RWPE2 (cell line): ENCODE data around the gene HOXA11.

Source experiments
- ATAC-seq: fragments of 200-7000 bp; cut with Tn5 transposase; 3 replicates; pipeline ENCODE4 v1.9.1; 2021; ENCODE audit warnings: low read depth
- DNase-seq: peaks from one replicate; pipeline ENCODE4 v3.0.0-alpha.2; 2020; ENCODE audit warnings: low spot score
- H3K27ac ChIP-seq: fragments of 450-650 bp; 2 replicates; pipeline ENCODE4 v1.5.1; 2017; ENCODE audit warnings: mild to moderate bottlenecking; ENCODE audit not compliant: poor library complexity, severe bottlenecking
- H3K27me3 ChIP-seq: fragments of 250-450 bp; sonication (Bioruptor Pico); 2 replicates; pipeline ENCODE4 v1.5.1; 2021; ENCODE audit warnings: mild to moderate bottlenecking, moderate library complexity; ENCODE audit not compliant: insufficient read depth, poor library complexity, severe bottlenecking
- H3K36me3 ChIP-seq: fragments of 250-450 bp; sonication (Bioruptor Pico); 2 replicates; pipeline ENCODE4 v1.5.1; 2020; ENCODE audit warnings: low read depth, mild to moderate bottlenecking, moderate library complexity
- H3K4me1 ChIP-seq: fragments of 250-450 bp; sonication (Bioruptor Pico); 2 replicates; pipeline ENCODE4 v1.5.1; 2021; ENCODE audit warnings: mild to moderate bottlenecking, moderate library complexity; ENCODE audit not compliant: insufficient read depth, poor library complexity, severe bottlenecking
- H3K4me3 ChIP-seq: fragments of 250-450 bp; sonication (Bioruptor Pico); 2 replicates; pipeline ENCODE4 v1.5.1; 2021; ENCODE audit warnings: mild to moderate bottlenecking, moderate library complexity; ENCODE audit not compliant: severe bottlenecking
- H3K9me3 ChIP-seq: fragments of 250-450 bp; sonication (Bioruptor Pico); 2 replicates; pipeline ENCODE4 v1.5.1; 2021; ENCODE audit warnings: mild to moderate bottlenecking, moderate library complexity; ENCODE audit not compliant: severe bottlenecking
- TF ChIP-seq, protein P1 (sequence below): fragments of 450-650 bp; IDR thresholded peaks from one replicate; pipeline ENCODE4 v1.5.1; 2017; ENCODE audit warnings: mild to moderate bottlenecking, moderate library complexity; ENCODE audit not compliant: poor library complexity, severe bottlenecking

Gene HOXA11

DNA sequence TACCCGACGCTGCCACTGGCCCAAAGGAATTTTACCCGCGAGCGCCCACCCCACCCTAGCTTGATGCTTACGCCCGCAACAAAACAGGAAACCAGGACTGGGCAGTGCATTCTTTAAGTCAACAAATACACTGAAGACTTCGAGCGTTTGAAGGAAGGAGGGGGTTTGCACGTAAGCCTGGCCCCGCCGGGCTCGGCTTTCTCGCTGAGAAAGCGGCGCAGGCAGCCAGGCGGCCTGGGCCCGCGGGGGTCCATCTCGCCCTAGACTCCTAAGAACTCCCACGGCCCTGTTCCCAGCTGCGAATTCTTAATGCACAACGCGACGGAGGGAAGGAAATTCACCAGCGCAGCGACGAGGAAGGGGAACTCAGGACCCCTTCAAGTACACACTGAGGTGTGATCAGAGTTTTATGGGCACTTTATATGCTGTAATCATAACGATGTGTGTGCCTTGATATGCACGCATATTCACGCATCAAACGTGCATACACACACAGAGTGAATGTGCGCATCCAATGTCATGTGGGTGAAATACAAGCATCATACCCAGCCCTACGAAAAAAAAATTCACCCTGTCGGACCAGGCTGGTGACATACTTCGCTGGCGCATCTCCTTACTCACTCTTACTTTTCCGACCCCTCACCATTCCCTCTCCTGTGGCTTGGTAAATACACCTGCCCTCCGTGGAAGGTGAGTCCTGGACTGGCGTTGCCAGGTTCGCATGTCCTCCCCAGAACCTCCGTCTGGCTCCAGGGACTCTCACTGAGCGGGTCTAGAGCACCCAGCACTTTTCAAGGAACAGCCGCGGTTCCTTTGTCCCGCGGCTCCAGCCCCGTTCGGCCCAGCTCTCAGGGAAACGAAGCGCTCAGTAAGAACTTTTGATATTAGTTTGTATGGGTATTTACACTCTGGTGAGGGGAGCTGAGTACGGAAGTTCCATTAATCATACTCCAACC, 20.6 kb upstream of the HOXA11 start:
- H3K36me3 ChIP-seq: no peaks in the 10 kb centered on the region
- ATAC-seq: peak; percentile 1; the same call in 1 of the 3 replicates
- TF ChIP-seq, protein P1, sequence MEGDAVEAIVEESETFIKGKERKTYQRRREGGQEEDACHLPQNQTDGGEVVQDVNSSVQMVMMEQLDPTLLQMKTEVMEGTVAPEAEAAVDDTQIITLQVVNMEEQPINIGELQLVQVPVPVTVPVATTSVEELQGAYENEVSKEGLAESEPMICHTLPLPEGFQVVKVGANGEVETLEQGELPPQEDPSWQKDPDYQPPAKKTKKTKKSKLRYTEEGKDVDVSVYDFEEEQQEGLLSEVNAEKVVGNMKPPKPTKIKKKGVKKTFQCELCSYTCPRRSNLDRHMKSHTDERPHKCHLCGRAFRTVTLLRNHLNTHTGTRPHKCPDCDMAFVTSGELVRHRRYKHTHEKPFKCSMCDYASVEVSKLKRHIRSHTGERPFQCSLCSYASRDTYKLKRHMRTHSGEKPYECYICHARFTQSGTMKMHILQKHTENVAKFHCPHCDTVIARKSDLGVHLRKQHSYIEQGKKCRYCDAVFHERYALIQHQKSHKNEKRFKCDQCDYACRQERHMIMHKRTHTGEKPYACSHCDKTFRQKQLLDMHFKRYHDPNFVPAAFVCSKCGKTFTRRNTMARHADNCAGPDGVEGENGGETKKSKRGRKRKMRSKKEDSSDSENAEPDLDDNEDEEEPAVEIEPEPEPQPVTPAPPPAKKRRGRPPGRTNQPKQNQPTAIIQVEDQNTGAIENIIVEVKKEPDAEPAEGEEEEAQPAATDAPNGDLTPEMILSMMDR: no peak
- H3K4me3 ChIP-seq: peak overlapping the region; percentile 89
- no peaks in the 10 kb centered on the region for H3K27me3 ChIP-seq
- H3K4me1 ChIP-seq: peaks cover 6% of the 10 kb centered on the region
- H3K27ac ChIP-seq: peak overlapping the region; percentile 92
- no peaks in the 10 kb centered on the region for H3K9me3 ChIP-seq
- DNase-seq: no peak

DNA sequence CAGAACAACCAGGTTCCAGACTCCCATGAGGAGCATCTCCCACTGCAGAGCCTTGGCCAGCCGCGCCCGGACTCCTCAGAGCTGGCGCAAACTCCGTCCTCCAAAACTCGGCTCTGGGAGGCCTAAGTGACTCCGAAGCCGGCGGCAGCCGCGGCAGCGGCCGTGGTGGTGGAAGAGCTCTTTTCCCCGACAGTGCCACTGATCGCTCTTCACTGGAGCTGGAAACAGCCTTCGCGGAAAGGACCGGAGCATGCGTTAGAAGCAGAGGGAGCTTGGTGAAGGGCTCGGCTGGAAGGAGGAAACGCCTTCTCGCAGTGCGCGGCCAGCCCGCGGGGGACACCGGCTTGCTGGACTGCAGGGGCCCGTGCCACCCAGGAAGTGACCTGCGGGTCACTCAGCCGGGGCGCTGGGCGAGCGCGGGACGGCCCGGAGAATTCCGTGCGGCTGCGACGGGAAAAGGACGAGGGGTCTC, 19.9 kb upstream of the HOXA11 start:
- peaks cover 6% of the 10 kb centered on the region for H3K4me1 ChIP-seq
- no peaks in the 10 kb centered on the region for H3K36me3 ChIP-seq
- H3K27ac ChIP-seq: peak overlapping the region; percentile 92
- ATAC-seq: peak; percentile 2; the same call in 1 of the 3 replicates
- H3K27me3 ChIP-seq: no peaks in the 10 kb centered on the region
- no peak for DNase-seq
- H3K4me3 ChIP-seq: peak overlapping the region; percentile 89
- H3K9me3 ChIP-seq: no peaks in the 10 kb centered on the region
- TF ChIP-seq, protein P1: no peak

DNA sequence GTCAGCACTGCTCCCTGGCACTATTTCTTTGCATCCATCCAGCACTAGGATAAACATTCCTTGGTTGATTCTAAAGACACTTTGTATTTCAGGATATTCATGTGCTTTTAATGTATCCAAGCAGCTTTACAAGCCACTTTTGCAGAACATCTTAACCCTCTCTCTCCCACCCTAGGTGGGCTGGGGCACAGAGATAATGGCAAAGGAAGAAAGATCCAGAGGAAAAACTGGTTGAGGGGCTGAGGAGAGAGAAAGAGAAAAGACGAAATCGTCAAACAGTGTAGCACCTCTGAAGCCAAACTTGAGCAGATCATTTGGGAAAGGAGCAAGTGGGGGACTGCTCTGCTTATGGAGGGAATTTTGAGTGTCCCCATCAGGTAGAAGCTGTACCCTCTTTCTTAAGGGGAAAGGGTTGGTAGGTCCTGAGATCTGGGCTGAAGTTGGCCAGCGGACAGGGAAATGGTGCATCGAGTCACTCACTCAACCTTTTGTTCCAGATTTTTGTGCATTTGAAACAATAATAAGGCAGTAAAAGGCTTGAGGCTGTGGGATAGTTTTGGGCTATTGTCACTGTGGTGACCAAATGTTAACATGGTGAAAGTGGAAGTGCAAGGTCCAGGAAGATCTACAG, 19.0 kb upstream of the HOXA11 start:
- TF ChIP-seq, protein P1: no peak
- H3K36me3 ChIP-seq: no peaks in the 10 kb centered on the region
- no peaks in the 10 kb centered on the region for H3K9me3 ChIP-seq
- DNase-seq (no peak), ATAC-seq (no peak)
- no peaks in the 10 kb centered on the region for H3K27me3 ChIP-seq
- peak overlapping the region; percentile 89 for H3K4me3 ChIP-seq
- peak overlapping the region; percentile 92 for H3K27ac ChIP-seq
- H3K4me1 ChIP-seq: peaks cover 6% of the 10 kb centered on the region

DNA sequence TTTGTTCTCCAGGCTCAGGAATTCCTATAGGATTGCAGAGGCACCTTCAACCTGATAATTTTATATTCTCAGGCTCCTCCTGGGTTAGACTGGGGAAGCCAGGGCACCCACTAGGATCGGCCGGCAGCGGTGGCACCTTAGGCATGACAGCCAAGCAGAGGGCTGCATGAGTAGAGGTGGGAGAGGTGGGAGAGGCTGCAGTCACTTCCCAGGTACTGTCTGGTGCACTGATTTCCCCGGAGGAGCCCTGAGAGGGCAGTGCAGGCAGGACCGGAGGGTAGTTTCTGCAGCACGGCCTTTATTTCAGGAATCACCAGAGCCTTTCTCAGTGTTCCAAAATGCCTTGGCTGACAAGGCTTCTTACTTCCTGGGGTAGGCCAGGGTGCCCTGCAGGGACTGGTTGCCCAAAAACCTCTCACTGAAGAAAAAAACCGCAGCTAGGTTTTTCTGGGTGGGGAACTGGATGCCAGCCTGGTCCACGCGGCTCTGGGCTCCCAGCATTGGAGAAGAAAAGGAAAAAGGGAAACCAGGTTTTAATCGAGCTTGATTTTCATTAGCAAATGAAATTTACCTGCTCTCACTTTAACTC, 18.4 kb upstream of the HOXA11 start:
- Histone ChIP-seq H3K4me1 (peaks cover 6% of the 10 kb centered on the region), H3K27me3 (no peaks in the 10 kb centered on the region), H3K4me3 (peak overlapping the region; percentile 89), H3K9me3 (no peaks in the 10 kb centered on the region), H3K27ac (peak overlapping the region; percentile 92), H3K36me3 (no peaks in the 10 kb centered on the region)
- DNase-seq (no peak), ATAC-seq (0 out of 3 replicates have a peak, but pooled peaks have one; percentile 1)
- TF ChIP-seq, protein P1: no peak
